Hematopoietic multipotent progenitor cell treated with erythropoietin and hydrocortisone succinate and interleukin-3 and kit ligand, for 17 days (in vitro differentiated cells): ENCODE data around the gene ACOX1.
"Not testable (repeated sequence)": the region's sequence is repeated elsewhere in the genome, so short reads cannot be mapped to it uniquely, and the experiment has no call there.

ENCODE experiments used
- DNase-seq: peaks from one replicate; pipeline ENCODE4 v3.0.0-alpha.2; 2015; ENCODE audit warnings: low spot score

ACOX1 gene

DNA sequence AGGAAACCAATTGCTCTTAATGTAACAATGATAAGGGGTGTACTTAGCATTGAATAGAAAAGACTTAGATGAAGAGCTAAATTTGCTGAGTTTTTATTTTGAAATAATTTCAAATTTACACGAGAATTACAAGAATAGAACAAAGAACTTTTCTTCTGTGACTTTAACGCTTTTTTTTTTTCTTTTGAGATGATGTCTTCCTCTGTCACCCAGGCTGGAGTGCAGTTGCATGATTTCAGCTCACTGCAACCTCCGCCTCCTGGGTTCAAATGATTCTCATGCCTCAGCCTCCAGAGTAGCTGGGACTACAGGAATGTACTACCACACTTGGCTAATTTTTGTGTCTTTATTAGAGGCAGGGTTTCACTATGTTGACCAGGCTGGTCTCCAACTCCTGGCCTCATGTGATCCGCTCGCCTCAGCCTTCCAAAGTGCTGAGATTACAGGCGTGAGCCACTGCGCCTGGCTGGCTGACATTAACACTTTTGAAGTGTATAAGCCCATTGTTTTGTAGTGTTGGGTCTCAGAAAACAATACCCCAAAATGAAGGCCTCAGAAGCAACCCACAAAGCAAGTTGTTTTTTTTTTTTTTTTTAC, 2.2 kb upstream of the ACOX1 start:
- no peak for DNase-seq

DNA sequence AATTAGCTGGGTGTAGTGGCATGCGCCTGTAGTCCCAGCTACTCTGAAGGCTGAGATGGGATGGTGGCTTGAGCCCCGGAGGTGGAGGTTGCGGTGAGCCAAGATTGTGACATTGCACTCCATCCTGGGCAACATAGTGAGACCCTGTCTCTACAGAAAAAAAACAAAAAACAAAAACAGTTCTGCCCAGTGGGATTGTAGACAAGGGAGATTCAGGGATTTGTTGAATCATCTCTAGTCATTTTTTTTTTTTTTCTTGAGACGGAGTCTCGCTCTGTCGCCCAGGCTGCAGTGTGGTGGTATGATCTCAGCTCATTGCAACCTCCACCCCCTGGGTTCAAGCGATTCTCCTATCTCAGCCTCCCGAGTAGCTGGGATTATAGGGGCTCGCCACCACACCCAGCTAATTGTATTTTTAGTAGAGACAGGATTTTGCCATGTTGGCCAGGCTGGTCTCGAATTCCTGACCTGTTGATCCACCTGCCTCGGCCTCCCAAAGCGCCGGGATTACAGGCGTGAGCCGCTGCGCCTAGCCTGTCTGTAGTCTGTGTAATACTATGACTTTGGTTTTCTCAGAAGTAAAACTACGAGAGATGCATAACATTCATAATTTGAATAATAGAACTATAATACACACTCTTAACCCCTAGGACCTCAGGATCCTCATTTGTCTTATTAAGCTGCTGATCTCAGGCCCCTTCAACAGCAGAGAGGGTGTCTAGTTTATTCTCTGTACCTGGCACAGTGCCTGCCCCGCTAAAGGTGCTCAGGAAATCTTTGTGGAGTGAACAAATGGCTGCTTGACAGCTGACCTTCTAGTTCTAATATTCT, 1.4 kb upstream of the ACOX1 start:
- no peak for DNase-seq

DNA sequence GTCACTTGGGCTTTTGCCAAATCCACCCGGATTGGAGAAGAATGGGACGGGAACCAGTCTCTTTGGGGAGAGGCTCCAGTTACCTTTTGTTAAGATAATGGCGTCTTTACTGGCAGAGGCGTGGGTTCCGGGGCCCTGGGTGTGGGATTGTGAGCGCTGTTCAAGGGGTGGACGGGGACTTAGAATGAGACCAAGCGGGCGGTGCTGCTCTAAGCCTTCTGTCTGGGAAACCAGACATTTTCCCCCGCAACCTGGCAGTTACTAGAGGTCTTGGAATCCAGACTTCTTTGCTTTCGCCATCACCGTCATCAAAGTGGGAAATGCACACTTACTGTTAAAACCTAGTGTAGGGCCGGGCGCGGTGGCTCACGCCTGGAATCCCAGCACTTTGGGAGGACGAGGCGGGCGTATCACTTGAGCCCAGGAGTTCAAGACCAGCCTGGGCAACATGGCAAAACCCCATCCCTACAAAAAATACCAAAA, 780 bp upstream of the ACOX1 start:
- DNase-seq, result no peak

DNA sequence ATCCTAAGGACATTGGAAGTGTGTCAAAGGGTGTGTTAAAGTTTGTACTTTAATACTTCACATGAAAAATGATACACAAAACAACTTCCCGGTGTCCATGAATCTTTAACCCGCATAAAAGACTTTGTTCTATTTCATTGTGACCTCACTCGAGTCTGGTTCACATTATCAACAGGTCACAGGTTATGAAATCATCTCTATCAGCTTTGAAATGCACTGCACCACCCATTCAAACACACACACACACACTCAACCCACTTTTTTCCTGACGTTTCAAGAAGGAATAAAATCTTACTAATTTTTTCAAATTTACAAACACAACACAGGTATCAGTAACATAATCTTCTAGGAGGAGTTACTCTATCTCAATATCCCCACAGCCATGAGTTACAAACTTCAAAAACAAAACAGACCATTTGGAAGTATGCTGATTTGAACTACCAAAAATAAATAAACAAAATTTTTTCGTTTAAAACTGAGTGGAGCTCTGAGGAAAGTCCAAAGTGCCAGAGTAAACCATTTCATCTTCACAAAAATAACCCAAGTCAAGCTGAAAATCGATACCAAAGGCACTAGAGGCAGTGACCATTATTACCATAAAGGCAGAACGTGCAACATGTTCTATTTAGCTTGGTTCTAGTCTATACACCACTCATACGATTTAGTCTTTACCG, 2.7 kb downstream of the ACOX1 start:
- DNase-seq, result peak; percentile 39

DNA sequence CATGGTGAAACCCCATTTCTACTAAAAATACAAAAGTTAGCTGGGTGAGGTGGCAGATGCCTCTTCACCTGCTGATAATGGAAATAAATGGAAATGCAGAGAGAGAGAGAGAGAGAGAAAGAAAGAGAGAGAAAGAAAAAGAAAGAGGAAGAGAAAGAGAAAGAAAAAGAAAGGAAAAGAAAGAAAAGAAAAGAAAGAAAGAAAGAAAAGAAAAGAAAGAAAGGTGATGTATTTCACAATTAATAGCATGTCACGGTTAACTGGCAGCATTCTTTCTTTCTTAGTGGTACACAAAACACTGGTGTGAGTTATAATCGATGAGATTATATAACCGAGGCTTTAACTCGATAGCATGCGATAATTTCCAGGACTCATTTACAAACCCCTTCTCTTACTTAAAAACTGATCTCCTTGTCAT, 3.2 kb downstream of the ACOX1 start:
- no peak for DNase-seq

DNA sequence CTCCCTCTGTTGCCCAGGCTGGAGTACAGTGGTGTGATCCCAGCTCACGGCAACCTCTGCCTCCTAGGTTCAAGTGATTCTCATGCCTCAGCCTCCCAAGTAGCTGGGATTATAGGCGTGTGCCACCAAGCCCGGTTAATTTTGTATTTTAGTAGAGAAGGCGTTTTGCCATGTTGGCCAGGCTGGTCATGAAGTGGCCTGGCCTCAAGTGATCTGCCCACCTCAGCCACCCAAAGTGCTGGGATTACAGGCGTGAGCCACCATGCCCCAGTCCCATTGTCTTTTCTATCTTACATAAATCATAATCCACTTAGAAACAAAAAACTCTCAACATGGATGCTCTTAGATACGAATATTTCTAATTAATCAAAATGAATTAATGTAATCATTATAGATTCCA, 3.8 kb downstream of the ACOX1 start:
- not testable (repeated sequence) for DNase-seq

DNA sequence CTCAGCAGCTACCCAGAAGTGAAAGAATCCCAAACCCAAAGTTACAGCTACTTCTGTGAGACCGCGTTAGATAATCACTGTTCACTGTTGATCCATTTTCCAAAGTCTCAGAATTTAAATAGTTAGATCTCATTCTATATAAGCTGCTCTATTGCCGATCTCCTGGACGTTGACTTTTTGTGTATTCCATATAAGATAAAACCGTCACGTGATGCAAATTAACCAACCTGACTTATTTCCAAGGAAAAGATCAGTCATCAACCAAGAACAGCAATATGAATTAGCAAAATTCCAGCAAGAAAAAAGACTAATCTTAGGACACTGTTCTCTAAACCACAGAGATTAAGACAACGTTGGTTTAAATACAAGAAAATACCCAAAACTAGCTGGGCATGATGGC, 8.3 kb downstream of the ACOX1 start:
- DNase-seq, result no peak

DNA sequence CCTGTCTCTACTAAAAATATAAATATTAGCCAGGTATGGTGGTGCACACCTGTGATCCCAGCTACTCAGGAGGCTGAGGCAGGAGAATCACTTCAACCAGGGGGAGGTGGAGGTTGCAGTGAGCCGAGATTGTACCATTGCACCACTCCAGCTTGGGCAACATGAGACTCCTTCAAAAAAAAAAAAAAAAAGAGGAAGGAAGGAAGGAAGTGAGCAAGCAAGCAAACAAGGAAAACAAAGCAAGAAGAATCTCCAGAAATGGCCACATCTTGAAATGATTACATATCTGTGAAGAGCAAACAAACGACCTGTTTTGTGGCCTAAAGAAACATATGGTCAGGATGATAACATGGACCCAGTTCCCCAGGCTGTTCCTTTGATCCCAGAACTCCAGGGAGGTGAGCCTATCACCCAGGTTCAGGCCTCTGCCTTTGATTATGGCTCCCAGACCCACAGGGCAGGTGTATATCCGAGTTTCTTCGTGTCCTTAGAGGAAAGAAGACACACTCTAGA, 8.9 kb downstream of the ACOX1 start:
- DNase-seq, result no peak

DNA sequence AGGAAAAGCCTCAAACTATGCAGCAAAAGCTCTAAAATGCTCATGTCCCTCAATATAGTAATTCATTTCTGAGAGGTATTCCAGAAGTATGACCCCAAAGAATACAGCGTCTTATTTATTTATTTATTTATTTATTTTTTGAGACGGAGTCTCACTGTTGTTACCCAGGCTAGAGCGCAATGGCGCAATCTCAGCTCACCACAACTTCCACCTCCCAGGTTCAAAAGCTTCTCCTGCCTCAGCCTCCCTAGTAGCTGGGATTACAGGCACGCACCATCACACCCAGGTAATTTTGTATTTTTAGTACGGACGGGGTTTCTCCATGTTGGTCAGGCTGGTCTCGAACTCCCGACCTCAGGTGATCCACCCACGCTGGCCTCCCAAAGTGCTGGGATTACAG, 9.9 kb downstream of the ACOX1 start:
- DNase-seq, result not testable (repeated sequence)

DNA sequence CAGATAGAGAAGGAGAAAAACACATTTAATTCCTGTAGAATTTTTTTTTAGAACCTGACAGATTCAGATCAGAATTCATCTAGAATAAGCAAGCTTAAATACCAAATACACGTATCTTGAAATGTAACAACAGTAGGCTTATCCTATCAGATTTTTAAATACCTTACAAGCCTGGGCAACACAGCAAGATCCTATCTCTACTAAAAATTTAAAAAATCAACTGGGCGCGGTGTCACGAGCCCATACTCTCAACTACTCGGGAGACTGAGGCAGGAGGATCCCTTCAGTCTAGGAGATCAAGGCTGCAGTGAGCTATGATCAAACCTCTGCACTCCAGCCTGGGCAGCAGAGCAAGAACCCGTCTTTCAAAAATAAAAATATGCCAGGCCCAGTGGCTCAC, 13.5 kb downstream of the ACOX1 start:
- DNase-seq, result no peak

DNA sequence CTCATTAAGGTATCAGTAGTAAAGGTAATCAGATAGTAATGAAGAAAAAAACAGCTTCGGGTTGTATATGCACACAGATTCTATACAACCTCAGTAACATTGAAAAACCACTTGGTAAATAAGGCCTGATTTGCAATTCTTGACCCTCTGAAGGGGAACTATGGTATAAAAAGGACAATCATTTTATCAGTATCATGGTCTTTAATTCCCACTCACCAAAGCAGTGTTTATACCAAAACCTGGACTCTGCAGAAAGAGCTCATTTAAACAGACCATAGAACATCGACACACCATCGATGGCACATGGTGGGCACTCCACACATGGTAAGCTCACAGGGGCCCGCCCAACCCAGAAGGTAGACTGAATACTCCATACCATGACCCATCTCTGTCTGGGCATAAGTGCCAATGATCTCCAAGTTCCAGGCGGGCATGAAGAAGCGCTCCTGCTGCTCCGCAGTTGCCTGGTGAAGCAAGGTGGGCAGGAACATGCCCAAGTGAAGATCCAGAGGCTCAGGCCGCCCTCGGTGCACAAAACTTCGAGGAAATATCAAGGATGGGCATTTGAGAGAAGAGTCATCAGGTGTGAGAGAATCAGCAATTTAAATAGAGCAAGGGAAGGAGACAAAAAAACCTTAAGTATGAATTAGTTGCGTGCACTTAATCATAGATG, 19.0 kb downstream of the ACOX1 start:
- no peak for DNase-seq

DNA sequence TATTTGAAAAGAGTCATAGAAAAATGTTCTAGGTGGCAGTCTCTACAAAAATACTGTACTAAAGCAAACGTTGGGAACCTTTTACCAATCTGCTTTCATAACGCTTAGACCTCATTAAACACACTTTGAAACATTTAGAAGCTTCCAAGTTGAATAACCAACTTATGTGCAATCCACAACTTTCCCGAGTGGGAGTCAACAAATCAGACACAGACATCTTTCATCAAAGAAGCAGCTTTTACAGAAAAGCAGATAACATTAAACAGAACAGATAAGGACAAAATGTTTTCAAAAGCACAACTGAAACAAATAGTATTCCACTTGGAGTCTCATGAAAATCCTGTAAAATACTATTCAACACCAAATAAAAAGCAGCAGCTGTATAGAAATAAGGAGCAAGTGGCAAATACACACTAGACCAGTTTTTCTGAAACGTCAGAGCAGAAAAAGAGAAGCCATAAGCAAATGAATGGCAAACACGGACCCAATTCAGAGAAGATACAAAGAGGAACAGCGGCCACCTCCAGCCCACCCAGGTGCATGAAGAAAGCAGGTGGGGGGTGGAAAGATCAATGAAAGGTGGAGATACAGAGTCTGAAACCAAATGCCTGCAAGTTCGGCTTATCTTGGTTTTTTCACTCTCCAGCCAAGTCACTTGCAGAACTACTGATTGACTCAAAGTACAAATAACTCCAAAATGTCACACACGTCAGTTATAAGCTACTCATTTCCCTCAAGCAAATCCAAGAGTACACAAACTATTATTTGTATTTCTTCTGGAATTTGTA, 19.7 kb downstream of the ACOX1 start:
- no peak for DNase-seq

DNA sequence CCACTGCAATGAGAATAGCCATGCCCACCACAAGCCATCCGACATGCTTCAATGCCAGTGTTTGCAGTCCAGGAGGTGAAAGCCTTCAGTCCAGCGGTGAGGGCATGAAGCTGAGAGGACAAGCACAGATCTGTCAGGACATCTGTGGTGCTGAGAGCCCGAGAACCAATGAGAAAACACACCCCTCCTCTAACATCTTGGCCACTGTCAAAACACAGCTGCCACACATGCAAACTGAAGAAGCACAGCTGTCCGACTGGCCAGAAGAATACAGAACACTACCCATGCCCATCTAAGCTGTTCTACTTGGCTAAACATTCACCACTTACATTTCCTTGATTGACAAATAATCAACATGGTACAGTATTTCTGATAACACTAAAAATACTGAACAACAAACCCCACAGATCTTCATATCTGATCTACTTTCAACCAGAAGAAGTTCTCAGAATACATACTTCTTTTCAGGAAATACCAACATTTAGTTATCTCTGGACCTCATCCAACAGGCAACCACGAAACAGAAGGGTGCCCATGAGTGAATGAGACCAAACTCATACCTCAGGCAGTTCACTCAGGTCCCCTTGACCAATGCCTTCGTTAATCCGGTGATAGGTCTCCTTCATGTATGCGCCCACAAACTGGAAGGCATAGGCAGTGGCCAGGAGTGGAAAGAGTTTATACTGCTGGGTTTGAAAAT, 28.0 kb downstream of the ACOX1 start:
- DNase-seq, result no peak

DNA sequence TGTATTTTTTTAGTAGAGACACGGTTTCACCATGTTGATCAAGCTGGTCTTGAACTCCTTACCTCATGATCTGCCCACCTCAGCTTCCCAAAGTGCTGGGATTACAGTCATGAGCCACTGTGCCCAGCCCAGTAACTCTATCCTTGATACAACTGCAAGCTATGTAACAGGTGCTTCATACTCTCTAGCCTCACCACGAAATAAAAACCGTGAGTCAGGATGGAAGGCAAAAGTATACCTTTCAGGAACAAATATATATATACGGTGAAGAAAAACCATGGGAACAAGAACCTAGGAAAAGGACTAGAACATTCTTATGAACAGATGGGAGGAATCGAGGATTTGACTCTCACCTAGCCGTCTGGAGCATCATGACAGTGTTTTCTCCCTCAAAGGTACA, 28.5 kb downstream of the ACOX1 start:
- DNase-seq, result no peak

DNA sequence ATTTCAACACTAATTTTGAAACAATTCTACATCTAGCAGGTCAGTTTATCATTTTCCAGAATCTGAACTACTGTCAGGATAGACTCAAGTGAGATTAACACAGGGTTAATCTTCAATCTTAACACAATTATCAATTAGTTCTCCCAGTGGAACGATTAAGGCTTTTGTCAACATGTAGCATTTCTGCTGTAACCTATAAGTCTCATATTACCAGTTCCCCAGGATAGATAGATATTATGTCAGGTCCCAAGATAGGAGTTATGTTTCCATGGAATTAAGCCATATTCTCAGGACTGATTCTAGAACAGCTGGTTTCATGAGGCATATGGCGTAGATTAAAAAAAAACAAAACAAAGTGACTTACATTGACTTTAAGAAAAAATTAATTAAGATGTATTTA, 33.8 kb downstream of the ACOX1 start:
- no peak for DNase-seq

DNA sequence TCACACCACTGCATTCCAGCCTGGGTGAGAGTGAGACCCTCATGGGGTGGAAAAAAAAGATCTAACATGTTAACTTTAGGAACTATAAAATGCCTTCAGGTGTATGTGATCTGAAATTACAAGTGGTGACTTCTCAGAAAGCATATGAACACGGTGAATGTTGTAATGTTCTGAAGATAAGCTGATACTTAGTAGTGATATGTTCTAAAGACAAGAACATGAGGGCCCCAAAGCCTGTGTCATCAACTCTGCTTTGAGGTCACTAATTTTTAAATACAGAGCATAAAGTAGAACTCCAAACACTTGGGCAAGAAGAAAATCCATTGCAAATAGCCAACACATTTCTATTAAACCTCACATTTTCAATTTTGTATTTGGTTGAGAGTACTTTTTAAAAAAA, 35.5 kb downstream of the ACOX1 start:
- DNase-seq, result no peak

DNA sequence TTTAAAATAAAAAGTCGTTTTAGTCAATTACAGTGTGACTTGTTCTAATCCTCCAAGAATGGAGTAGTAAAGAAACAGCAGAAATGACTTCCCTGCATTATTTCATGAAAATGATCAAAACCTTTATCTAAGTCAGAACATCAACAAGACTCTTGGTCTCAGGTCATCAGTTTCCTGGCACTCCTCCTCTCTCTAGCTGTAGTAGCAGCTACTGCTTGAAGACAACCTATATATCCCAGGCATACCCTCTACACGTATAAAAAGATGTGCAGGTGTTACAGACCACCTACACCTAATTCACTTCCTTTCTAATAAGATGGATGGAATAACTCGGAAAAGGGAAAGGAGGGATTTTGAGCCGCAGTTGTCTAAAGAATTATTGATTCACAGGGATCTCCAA, 36.5 kb downstream of the ACOX1 start:
- no peak for DNase-seq

DNA sequence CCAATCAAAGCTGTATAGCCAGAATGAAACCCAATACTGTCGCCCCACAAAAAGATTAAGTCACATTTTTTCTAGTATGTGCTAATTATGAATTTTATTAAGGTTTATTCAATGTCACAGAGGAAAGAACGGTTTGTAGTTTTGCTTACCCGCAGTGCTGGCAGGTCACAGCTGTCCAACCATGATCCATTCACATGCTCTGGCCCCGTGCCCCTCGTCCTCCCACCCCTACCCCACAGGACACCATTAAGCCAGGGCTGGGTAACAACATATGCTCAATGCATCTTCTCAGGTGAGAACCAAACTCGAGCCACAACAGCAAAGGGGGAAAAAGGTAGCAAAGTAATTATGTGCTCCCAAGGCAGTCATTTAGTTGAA, 37.5 kb downstream of the ACOX1 start:
- no peak for DNase-seq

DNA sequence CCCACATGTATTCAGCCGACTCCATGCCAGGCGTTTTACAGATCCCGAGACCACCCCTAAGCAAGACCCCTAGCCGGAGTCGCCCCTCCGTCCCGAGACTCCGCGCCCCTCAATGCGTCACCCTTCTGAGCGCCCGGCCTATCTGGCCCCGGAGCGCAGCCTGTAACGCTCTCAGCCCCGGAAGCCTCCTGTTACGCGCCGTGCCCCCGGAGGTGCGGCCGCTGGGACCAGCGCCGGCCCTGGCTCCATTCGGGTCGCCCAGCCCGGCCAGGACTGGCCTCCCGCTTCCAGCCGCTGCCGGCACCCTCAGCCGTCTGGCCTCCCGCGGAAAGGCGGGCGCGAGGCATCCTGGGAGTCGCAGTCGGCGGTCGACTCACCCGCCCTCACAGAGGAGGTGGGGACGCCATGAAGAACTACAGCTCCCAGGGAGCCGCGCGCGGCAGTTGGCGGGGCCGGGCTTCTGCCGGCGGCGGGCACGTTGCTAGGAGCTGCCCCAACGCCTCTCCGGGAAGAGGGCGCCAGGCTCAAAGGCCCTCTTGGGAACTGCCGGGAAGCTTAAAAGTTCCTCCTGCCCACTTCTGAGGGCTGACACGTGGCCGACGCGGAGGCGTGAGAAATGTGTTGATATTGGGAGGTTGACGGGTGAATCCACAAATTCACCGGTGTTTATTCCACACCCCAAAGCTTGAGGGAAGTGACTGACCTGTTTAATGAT, 38.1 kb downstream of the ACOX1 start, which contains the start of gene FBF1:
TSS of gene FBF1 (minus strand) at position 316 of the 715 bp plus-strand sequence. CDS start 2,893 bp downstream, outside the sequence.
- peak; percentile 86 for DNase-seq

DNA sequence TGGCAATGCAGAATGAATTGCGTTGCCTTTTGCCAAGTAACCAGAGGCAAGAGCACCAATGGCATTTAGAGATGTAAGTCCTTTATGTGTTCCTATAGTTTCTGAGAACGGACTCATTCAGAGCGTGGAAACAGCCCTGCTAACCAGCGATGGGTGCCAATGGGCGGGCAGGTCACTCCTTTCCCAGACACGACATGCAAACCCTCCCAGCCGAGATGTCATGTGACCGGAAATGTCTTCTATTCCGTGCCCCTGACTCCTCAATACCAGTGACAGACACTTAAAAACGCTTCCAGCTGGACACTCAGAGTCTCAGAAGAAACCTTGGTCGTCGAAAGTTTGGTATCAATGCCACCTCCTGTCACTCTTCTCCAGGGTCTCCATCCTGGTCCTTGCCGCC, 41.3 kb downstream of the ACOX1 start:
- no peak for DNase-seq
